UCSD-AML1 (cell line): ENCODE data around the gene SPAG17.

Source experiments
- DNase-seq: peaks from one replicate; lab custom pipeline; 2025; ENCODE audit not compliant: unreplicated experiment; lab: John Stamatoyannopoulos, UW

The SPAG17 gene

DNA sequence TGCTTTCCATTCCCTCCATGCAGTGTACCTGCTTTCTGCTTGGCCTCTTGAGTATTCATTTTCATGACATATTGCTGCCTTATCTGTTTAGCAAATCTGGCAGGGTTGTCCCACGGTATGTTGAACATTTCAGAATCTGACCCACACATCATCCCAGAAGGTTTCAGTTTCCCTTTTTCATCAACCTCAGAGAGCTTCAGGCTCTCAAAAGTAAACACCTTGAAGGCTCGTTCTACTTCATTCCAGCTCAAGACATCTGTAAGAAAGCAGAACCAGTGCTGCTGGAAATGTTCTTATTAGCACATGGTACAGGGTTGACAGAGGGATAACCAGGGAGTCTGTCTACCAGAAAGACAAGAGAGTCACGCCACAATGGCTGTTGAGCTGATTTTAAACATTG, 103.6 kb downstream of the SPAG17 start:
- DNase-seq = no peak

DNA sequence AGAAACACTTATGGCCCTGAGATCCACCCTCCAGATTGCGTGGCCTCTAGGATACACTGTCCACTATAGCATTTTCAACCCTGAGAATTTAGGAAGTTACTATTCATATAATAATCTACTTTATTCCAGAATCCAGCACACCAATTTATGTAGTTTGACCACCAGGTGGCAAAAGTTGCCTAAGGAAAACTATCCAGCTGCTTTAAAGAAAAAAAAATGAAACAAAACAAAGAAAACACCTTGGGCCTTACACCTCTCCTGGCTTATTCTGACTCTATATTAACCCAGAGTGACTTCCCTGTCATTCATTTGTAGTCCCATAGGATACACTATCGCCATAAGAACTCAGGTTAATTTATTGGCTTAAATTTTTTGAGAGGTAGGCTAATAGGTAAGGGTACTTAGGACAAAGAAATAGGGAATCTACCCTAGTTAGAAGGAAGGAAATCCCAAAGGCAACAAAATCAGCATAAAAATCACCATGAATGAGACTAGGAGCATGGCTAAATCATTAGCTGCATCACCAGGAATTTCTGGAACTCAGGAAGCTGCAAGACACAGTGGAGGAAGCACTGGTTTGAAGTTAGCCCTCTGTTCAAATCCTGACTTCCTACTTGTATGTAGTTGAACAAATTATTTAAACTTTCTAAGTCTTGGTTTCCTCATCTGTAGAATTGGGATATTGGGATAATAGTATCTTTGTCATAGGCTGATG, 107.5 kb downstream of the SPAG17 start:
- DNase-seq = no peak

DNA sequence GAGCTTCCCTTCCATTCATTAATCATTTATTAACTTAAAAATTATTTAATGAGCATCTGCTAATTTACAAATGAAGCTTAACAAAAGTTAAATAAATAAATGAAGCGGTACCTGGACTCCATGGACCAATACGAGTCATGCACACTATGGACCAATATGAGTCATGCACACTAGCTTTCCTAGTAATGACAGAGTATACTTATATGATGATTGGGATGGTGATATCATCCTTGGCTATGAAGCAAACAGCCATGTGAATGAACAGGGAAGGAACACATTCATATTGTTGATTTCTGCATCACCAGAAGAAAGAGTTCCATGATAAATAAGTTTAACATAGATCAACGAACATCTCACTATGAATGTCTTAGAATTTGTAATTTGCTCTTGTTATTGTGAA, 109.9 kb downstream of the SPAG17 start:
- no peak for DNase-seq

DNA sequence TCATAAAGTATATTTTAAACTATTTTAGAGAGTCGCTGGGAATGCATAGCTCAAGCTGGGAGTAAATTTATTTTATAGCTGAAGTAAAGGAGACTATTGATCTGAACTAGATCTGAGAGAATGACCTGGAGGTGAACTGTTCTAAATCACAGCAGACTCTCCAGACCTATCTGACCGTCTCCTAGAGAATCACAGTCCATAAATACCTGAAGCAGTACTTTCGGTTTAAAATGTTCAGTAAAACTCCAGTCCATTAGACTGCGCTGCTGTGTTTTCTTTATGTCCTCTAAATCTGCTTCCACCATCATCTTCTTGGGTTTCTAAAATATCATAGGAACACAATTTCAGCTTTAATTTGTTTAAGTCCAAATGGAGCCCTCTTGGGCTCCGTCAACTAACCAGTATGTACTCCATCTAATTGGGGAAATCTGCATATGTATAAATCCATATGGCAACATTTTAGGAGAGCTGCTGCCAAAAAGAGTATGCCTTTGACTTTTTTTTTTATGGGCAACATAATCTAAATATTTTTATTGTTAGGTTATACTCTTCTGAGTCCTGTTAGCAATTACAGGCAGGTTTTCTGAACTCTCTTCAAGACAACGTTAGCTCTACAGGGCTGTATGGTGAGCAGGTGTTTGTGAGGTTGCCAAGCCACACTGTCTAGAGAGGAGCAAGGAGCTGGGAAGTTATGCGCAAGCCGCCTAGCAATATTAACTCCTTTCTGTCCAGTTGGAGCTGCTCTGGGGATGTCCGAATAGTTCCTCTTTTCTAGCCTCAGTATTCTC, 111.2 kb downstream of the SPAG17 start:
- DNase-seq = no peak

DNA sequence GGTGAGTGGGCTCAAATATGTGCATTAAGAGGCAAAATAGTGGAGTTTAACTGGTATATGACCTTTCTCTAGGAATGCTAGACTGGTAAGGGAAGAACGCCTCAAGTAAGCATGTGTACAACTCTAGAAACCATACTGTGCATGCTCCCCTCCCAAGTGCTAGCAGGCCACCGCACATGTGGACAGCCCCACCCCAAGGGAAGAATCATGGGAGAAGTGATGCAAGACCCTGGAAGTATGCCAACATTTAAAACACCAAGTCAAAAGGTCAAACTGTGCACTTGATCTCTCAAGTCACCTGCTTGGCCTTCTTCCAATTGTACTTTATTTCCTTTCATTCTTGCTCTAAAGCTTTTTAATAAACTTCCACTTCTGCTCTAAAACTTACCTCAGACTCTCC, 135.0 kb downstream of the SPAG17 start:
- DNase-seq = no peak

DNA sequence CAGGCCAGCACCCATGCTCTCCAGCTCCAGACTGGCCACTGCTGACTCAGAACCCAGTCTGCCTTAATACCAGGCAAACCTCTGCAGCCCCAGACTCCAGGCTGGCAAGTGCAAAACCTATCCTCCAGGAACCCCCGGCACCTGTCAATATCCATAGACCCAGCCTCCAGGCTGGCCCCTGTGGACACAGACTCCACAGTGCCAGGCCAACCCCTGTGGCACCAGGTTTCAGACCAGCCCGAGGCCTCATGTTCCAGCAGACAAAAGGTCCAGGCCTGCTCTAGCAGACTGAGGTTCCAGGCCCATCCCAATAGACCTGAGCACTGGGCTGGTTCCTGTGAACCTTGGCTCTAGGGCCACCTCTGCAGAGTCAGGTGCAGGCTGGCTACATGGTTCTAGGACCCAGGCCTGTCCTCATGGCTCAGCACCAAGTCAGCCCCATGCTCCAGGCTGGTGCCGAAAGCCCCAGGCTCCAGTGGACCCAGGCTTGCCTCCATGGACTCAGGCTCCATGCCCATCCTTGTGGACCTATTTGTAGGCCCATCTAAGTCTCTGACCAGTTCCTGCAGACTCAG, 137.3 kb downstream of the SPAG17 start:
- DNase-seq = no peak

DNA sequence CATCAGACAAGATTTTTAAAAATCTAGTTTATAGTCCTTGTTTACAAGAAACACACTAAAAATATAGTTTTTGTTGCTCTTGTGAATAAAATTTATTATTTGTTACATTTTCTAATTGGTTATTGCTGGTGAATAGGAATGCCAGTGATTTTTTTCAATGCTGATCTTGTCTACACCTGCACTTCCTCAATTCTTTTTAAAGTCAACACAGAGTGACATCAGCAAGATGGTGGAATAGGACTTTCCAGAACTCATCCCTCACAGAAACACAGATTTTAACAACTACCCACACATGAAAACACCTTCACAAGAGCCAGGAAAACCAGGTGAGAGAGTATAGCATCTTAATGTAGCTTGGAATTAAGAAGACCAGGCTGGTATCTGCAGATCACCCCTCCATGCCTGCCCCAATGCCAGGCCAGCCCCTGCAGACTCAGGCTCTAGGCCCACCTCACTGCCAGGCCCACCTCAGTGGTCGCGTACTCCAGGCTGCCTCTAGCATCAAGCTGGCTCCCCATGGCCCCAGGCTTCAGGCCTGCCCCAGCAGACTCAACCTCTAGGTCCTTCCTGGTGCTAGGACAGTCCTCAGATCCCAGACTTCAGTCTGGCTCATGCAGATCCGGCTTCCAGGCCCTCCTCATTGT, 137.9 kb downstream of the SPAG17 start:
- no peak for DNase-seq

DNA sequence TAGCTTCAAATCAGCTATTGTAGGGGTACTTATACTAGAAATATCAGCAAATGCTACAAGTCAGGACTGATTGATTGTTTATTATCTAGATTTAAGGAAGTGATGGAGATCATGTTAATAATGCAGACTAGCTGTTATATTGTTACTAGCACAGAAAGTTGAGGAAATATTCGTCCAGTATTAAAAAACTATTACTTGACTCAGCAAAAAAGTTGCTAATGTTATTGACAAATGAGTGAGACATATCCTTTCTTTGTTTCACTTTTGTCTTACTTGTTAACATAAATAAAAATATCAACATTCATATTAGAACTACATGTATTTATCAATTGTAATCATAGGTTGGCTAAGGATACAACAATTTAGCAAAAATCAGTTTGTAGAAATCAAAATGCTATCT, 141.4 kb downstream of the SPAG17 start:
- no peak for DNase-seq

DNA sequence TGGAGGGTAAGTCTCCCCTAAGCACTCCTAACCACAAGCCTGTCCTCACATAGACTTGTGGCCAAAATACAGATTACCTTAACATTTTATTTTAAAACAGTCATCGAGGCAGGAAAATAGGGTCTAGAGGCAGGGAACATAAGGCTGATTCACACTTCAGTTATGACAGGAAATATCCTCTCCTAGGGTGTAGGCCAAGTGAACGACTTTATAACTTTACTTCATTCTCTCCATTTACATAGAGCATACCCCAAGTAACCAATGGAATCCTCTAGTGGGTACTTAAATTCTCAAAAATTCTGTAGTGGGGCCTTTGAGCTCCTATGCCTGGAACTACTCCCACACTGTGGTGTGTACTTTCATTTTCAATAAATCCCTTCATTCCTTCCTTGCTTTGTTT, 142.5 kb downstream of the SPAG17 start:
- DNase-seq = no peak

DNA sequence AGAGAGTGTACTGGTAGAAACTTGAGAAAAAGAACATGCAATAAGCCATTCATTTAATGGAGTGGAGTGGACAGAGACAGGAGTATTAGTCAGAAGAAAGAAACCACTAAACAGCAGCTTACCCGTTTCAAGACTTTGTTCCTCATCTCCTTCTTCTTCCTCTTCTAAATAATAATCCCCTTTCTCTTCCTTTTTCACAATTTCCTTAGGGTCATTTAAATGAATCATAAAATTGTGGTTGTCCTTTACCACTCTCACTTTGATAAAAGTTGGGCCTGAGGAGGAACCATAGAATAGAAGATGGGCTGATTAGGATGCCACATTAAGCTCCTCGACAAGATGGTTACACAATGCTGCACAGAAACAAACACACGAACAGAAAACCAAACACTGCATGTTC, 145.9 kb downstream of the SPAG17 start:
- no peak for DNase-seq

DNA sequence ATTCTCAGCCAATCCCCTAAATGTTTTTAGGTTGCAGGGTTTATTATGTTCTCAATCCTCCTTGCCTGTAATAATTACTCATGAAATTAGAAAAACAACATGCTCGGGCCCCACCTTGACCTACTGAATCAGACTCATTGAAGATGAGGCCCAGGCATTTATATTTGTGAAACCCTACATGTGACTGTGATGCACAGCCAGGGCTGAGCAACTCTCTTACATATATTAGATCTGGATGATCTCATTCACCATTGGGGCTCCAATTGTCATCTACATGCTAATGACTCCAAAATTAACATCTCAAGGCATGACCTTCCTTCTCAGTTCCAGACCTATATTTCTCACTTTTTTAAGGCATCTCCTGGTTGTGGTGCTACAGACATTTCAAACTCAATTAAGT, 152.1 kb downstream of the SPAG17 start:
- DNase-seq = no peak

DNA sequence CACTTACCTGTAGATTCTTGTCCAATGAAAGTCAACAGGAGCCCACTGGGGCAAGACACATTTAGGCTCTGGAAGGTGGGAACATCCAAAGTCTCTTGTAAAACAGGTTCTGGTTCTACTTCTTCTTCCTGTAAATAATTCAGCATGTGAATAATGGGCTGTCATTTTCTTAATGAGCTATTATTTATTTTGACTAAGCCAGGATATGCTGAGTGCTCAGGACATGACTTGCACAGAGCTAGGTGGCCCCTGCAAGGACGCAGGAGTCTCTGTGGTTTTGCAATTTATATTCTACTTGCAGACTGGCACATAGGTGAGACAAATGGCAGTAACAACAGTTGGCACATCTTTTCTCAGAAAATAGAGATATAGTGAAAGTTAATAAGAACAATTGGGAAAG, 156.8 kb downstream of the SPAG17 start:
- no peak for DNase-seq

DNA sequence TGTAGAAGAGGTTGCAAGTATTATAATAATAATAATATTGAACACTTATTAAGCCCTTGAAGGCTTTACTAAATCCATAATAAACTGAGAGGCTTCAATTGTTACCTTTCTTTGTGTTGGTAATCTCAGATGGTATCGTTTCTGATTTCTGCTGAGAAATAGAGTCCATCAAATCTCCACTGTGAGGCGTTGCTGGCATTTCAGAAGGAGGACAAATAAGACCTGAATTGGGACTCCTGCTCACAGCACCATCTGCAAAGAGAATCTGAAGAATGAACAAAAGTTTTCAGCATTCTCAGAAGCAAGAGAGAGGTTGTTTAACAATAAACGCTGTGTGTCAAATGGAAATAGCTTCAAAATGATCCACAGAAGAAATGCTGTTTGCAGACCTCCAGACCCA, 161.8 kb downstream of the SPAG17 start:
- no peak for DNase-seq

DNA sequence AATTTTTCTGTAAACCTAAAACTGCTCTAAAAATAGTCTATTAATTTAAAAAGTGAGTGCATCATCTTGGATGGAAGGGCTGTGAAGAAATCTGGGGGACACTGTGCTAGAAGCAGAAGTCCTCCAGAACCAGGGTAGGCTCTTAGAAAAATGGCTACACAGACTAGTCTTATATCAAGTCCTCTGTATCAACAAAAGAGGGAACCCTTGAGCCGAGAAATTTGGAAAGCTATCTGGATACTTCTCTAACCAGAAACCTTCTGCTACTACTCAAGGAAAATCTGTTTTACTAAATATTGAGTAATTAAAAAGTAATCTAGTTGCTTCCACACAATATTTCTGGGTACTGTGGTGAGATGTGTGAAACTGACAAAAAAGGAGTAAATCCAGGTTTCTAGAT, 163.4 kb downstream of the SPAG17 start:
- no peak for DNase-seq

DNA sequence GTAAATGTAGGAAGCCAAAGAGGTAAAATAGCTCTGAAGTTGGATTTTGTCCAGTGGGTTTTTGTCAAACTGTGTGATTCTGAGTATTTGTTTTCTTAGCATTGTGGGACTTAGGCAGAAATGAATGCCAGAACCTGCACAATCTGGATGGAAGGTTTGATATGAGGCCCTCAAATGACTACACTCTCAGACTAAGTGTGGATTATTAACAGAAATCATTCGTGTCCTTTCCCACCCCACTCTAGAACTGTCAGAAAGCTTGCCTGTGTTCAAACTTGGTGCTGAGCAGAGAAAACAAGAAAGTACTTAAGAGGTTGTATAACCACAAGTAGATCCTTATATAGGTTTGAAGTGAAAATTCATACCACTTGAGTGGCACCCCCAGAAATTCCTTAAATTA, 167.0 kb downstream of the SPAG17 start:
- DNase-seq = no peak

DNA sequence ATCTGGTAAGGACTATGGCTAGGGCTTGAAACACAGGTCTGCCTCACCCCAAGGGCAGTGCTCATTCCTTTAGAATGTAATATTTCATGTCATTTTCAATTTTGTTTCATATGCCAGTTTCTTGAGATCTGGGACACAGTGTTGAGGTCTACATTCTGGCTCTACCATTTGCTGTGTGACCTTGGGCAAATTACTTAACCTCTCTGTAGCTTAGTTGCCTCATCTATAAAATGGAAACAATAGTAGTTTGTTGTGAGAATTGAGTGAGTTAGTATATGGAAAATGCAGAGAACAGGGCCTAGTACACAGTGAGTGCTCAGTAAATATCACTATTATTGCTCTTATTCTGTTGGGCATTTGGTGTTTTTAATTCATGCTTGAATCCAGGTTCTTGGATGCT, 171.1 kb downstream of the SPAG17 start:
- no peak for DNase-seq

DNA sequence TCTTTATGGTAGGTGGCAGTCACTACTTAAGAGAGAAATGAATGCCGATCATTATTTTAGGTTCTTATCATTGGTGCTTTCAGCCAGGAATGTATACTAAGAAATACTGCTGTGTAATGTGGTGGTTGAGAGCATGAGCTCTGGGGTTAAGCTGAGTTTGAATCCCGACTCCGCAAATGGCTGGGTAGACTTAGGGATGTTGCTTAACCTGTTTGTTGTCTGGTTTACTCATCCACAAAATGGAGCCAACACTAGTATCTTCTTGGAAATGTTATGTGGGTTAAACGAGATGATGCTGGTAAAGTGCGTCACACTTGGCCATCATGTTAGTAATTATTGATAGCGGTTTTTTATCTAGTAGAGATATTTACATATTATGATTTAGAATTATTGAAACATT, 171.7 kb downstream of the SPAG17 start:
- no peak for DNase-seq

DNA sequence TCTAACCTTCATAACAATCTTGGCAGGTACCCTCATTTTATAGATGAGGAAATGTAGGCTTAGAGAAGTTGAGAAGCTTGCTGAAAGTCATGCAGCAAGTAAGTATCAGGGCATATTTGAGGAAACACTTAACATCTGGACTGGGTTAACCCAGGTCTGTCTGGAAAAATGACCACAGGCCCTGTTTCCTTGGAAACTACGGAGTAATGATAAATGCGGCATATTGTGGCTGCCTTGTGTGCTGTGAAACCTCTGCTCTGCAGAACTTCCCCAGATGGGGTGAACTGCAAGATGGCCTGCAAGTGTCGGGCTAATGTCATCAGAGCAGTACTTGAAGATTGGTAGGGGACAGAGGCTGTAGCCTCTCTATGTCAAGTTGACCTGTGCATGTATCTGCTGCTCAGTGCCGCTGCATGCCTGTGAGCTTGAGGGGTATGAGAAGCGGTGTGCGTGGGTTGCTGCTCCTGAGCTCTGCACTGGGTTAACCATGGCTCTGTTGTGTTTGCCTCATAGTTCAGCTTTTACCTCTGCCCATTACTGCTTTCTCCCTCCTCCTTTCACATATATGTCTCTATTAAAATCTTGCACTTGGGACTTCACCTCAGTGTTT, 172.4 kb downstream of the SPAG17 start:
- peak; percentile 6 for DNase-seq

DNA sequence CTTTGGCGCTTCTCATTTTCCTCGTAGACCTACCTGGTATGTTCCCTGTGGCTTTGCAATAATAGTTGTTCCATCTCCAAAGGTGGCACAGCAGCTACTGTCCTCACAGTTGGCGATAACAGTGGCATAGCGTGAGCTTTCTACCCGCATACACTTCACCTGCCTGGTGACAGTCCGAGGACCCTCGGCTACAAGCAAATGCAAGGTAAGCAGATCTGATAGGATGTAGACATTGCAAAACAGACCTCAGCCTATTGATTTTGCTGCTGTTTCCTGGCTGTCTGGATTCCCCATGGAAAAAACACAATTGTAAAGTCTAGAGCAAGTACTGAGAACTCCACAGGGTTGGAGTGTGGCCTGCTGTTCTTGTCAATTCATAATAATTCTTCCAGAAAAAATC, 177.0 kb downstream of the SPAG17 start:
- no peak for DNase-seq

DNA sequence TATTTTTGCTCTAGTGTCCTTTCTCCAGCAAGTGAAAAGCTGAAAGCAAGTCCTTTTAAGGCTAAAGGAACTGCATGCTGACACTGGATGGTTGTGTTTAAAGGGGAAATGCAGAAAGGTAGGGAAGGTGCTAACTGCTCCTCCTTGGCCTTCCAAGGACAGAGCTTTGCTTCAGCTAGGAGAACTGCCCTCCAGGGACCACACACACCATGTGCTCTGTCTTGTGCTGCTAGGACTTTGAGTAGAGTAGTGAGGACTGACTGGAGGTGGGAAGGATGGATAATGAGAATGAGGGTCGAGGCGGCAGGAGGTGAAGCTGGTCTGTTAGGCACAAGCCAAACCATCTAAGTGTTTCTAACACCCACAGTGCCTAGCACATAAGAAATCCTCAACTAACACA, 177.6 kb downstream of the SPAG17 start:
- DNase-seq = no peak

DNA sequence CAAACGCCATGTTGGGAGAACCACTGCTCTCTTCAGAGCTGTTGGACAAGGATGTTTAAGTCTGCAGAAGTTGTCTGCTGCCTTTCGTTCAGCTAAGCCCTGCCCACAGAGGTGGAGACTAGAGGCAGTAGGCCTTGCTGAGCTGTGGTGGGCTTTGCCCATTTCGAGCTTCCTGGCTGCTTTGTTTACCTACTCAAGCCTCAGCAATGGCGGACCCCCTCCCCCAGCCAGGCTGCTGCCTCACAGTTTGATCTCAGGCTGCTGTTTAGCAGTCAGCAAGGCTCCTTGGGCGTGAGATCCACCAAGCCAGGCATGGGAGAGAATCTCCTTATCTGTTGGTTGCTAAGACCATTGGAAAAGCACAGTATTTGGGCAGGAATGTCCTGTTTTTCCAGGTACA, 180.7 kb downstream of the SPAG17 start:
- DNase-seq = no peak

DNA sequence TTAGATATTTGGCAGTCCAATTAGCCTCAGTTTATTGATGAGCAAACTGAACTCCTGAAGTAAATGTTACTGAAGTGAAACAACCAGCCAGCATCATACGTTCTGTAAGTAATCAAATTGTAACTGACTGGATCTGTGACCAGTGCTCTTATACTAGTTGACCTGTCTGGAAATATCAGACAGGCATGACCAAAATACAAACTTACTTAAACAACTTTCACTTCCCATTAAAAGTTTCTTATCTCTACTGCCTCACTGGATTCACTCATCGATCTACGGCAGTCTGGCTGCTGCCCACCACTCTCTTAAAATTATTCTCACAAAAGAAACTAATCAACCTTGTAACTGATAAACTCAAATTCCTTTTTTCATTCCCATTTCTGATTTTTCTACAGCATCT, 199.1 kb downstream of the SPAG17 start:
- no peak for DNase-seq
